WTC11 (cell line): ENCODE results near the gene HAND1. TPM values are rescaled to one million over a fixed set of nuclear protein-coding genes. Genes with fewer than 3 reads are reported as not detected.
A peak's percentile ranks its signal among the peaks of the same experiment; 100 is the strongest.

Experiments
- ATAC-seq: fragments of 200-7000 bp; cut with Tn5 transposase; 2 replicates; pipeline ENCODE4 v1.10.0; 2021; ENCODE audit warnings: mild to moderate bottlenecking, moderate library complexity
- CTCF ChIA-PET: fragments of 300-600 bp; sonication (Branson Sonifier 250); formaldehyde crosslinking; loops from one replicate; lab custom pipeline; 2021; ENCODE audit warnings: antibody characterized with exemption; lab: Charles Lee
- POLR2A ChIA-PET: fragments of 350-600 bp; sonication (Branson Sonifier 250); formaldehyde crosslinking; loops from one replicate; lab custom pipeline; 2021; ENCODE audit warnings: antibody characterized with exemption; lab: Charles Lee
- DNase-seq: peaks from one replicate; pipeline ENCODE4 v3.0.0; 2021; ENCODE audit warnings: low spot score
- H3K27ac Mint-ChIP-seq: 2 replicates; pipeline ENCODE4 v1.8.0; 2021; ENCODE audit warnings: mixed read lengths
- H3K27me3 Mint-ChIP-seq: 2 replicates; pipeline ENCODE4 v1.8.0; 2021; ENCODE audit warnings: low read depth, mild to moderate bottlenecking, moderate library complexity, mixed read lengths
- H3K36me3 Mint-ChIP-seq: 2 replicates; pipeline ENCODE4 v1.8.0; 2021; ENCODE audit warnings: mixed read lengths
- H3K4me1 Mint-ChIP-seq: 2 replicates; pipeline ENCODE4 v1.8.0; 2022; ENCODE audit warnings: mixed read lengths
- H3K4me3 Mint-ChIP-seq: 2 replicates; pipeline ENCODE4 v1.8.0; 2021; ENCODE audit warnings: mild to moderate bottlenecking, moderate library complexity, mixed read lengths
- H3K9me3 Mint-ChIP-seq: 2 replicates; pipeline ENCODE4 v1.8.0; 2021; ENCODE audit warnings: mixed read lengths
- ATF1 ChIP-seq: sonication (generic); formaldehyde crosslinking; IDR thresholded peaks from 2 replicates; pipeline ENCODE4 v1.8.1; 2023; ENCODE audit warnings: mild to moderate bottlenecking, moderate library complexity, missing genetic modification reagents
- ATF3 ChIP-seq: sonication (generic); formaldehyde crosslinking; conservative IDR thresholded peaks from 2 replicates; pipeline ENCODE4 v1.8.1; 2022; ENCODE audit warnings: mild to moderate bottlenecking, missing genetic modification reagents
- ATF6 ChIP-seq: sonication (generic); formaldehyde crosslinking; IDR thresholded peaks from 2 replicates; pipeline ENCODE4 v1.8.1; 2023; ENCODE audit warnings: mild to moderate bottlenecking, missing genetic modification reagents
- E2F1 ChIP-seq: sonication (generic); formaldehyde crosslinking; IDR thresholded peaks from 2 replicates; pipeline ENCODE4 v1.8.0; 2022; ENCODE audit warnings: mild to moderate bottlenecking, missing genetic modification reagents
- FOXP4 ChIP-seq: sonication (generic); formaldehyde crosslinking; IDR thresholded peaks from 2 replicates; pipeline ENCODE4 v1.8.0; 2022; ENCODE audit warnings: mild to moderate bottlenecking, missing genetic modification reagents
- GABPB1 ChIP-seq: sonication (generic); formaldehyde crosslinking; IDR thresholded peaks from 2 replicates; pipeline ENCODE4 v1.8.1; 2023; ENCODE audit warnings: mild to moderate bottlenecking, missing genetic modification reagents
- GRHL2 ChIP-seq: fragments of 250-450 bp; sonication (Bioruptor Pico); IDR thresholded peaks from 2 replicates; pipeline ENCODE4 v1.8.0; 2022; ENCODE audit warnings: mild to moderate bottlenecking, moderate library complexity; ENCODE audit not compliant: insufficient replicate concordance, severe bottlenecking
- HMGA2 ChIP-seq: fragments of 250-450 bp; sonication (Bioruptor Pico); IDR thresholded peaks from 2 replicates; pipeline ENCODE4 v1.4.0; 2021; ENCODE audit warnings: mild to moderate bottlenecking, moderate library complexity
- HMGXB4 ChIP-seq: sonication (generic); formaldehyde crosslinking; IDR thresholded peaks from 2 replicates; pipeline ENCODE4 v1.8.1; 2023; ENCODE audit warnings: mild to moderate bottlenecking, moderate library complexity, missing genetic modification reagents
- IRF1 ChIP-seq: sonication (generic); formaldehyde crosslinking; IDR thresholded peaks from 2 replicates; pipeline ENCODE4 v1.8.0; 2023; ENCODE audit warnings: missing genetic modification reagents
- MLX ChIP-seq: sonication (generic); formaldehyde crosslinking; IDR thresholded peaks from 2 replicates; pipeline ENCODE4 v1.8.1; 2023; ENCODE audit warnings: mild to moderate bottlenecking, missing genetic modification reagents, moderate library complexity
- MYBL2 ChIP-seq: sonication (generic); formaldehyde crosslinking; IDR thresholded peaks from 2 replicates; pipeline ENCODE4 v1.8.1; 2023; ENCODE audit warnings: mild to moderate bottlenecking, moderate library complexity, missing genetic modification reagents
- NFE2L1 ChIP-seq: sonication (generic); formaldehyde crosslinking; IDR thresholded peaks from 2 replicates; pipeline ENCODE4 v1.8.1; 2023; ENCODE audit warnings: missing genetic modification reagents
- STAT6 ChIP-seq: sonication (generic); formaldehyde crosslinking; conservative IDR thresholded peaks from 2 replicates; pipeline ENCODE4 v1.8.1; 2023; ENCODE audit warnings: mild to moderate bottlenecking, low read depth, missing genetic modification reagents, moderate library complexity
- TCF7 ChIP-seq: sonication (generic); formaldehyde crosslinking; IDR thresholded peaks from 2 replicates; pipeline ENCODE4 v1.8.0; 2022; ENCODE audit warnings: mild to moderate bottlenecking, low read depth, missing genetic modification reagents, moderate library complexity
- ZBTB21 ChIP-seq: sonication (generic); formaldehyde crosslinking; IDR thresholded peaks from 2 replicates; pipeline ENCODE4 v1.8.1; 2023; ENCODE audit warnings: mild to moderate bottlenecking, missing genetic modification reagents, borderline replicate concordance
- ZNF121 ChIP-seq: sonication (generic); formaldehyde crosslinking; IDR thresholded peaks from 2 replicates; pipeline ENCODE4 v1.8.0; 2023; ENCODE audit warnings: missing genetic modification reagents
- ZNF219 ChIP-seq: sonication (generic); formaldehyde crosslinking; IDR thresholded peaks from 2 replicates; pipeline ENCODE4 v1.8.0; 2023; ENCODE audit warnings: missing genetic modification reagents, mild to moderate bottlenecking, borderline replicate concordance
- ZNF232 ChIP-seq: sonication (generic); formaldehyde crosslinking; IDR thresholded peaks from 2 replicates; pipeline ENCODE4 v1.8.0; 2022; ENCODE audit warnings: mild to moderate bottlenecking, missing genetic modification reagents
- ZNF317 ChIP-seq: sonication (generic); formaldehyde crosslinking; IDR thresholded peaks from 2 replicates; pipeline ENCODE4 v1.8.1; 2023; ENCODE audit warnings: low read depth, mild to moderate bottlenecking, moderate library complexity, missing genetic modification reagents, borderline replicate concordance
- ZNF423 ChIP-seq: fragments of 250-450 bp; sonication (Bioruptor Pico); IDR thresholded peaks from 2 replicates; pipeline ENCODE4 v2.1.2; 2022; ENCODE audit warnings: mild to moderate bottlenecking, moderate library complexity
- total RNA-seq: library from RNA; stranded (reverse); gene quantifications from 3 replicates; pipeline ENCODE4 v1.2.3, GENCODE V29; 2021

The HAND1 gene
- total RNA-seq, 1 experiment from 2014 or later, result not detected

GRCh38 chr5:154523104-154523503 lies 45.1 kb upstream of the HAND1 start:
- no peak for TF ChIP-seq GABPB1
- no peak for TF ChIP-seq ATF6 (CRISPR knock-in tag)
- Mint-ChIP-seq H3K4me1 (peaks cover 22% of the 10 kb centered on the region), H3K9me3 (no peaks in the 10 kb centered on the region), H3K4me3 (no peak overlapping the region), H3K27me3 (peaks cover 32% of the 10 kb centered on the region), H3K36me3 (no peaks in the 10 kb centered on the region), H3K27ac (no peak overlapping the region)
- DNase-seq, result no peak
- ChIA-PET CTCF (interaction anchor here (1.1 to 1.5 kb wide), 5 partner anchors 13 to 366 kb away, joined by 3 to 4 read pairs (median 3); no protein-coding TSS in a partner anchor), POLR2A (no interaction called here)
- ATAC-seq, result no peak

GRCh38 chr5:154522284-154522683 lies 44.3 kb upstream of the HAND1 start:
- no peaks in the 10 kb centered on the region for H3K9me3 Mint-ChIP-seq
- ChIA-PET CTCF (interaction anchor here (0.5 to 3.6 kb wide), 10 partner anchors 11 to 1471 kb away, joined by 3 to 82 read pairs (median 20); partner anchors contain the start of gene HAND1), POLR2A (no interaction called here)
- H3K4me3 Mint-ChIP-seq, result peak overlapping the region; percentile 77; the same call in 1 of the 2 replicates
- DNase-seq, result no peak
- TF ChIP-seq E2F1 (CRISPR knock-in tag), result no peak
- TF ChIP-seq TCF7 (CRISPR knock-in tag), result no peak
- no peak for TF ChIP-seq IRF1 (CRISPR knock-in tag)
- no peak for TF ChIP-seq ZNF232 (CRISPR knock-in tag)
- TF ChIP-seq STAT6, result no peak
- TF ChIP-seq HMGA2, result no peak
- TF ChIP-seq ZBTB21 (CRISPR knock-in tag), result no peak
- TF ChIP-seq NFE2L1, result no peak
- TF ChIP-seq, all 79 proteins: peak for 0
- no peak for ATAC-seq
- Mint-ChIP-seq H3K4me1 (peaks cover 22% of the 10 kb centered on the region), H3K27ac (no peak overlapping the region), H3K36me3 (no peaks in the 10 kb centered on the region), H3K27me3 (peaks cover 32% of the 10 kb centered on the region)

GRCh38 chr5:154521756-154522155 lies 43.7 kb upstream of the HAND1 start:
- ATAC-seq (0 out of 2 replicates have a peak, but pooled peaks have one; percentile 3), DNase-seq (no peak)
- H3K9me3 Mint-ChIP-seq, result no peaks in the 10 kb centered on the region
- H3K36me3 Mint-ChIP-seq, result no peaks in the 10 kb centered on the region
- peak overlapping the region; percentile 77 for H3K4me3 Mint-ChIP-seq
- H3K4me1 Mint-ChIP-seq, result peaks cover 22% of the 10 kb centered on the region
- H3K27me3 Mint-ChIP-seq, result peaks cover 32% of the 10 kb centered on the region
- H3K27ac Mint-ChIP-seq, result no peak overlapping the region
- ChIA-PET POLR2A (interaction anchor here (0.8 to 1.4 kb wide), 3 partner anchors 11 to 506 kb away, joined by 3 to 5 read pairs (median 4); no protein-coding TSS in a partner anchor), CTCF (interaction anchor here (0.5 to 3.6 kb wide), 37 partner anchors 8 to 1471 kb away, joined by 3 to 82 read pairs (median 9); partner anchors contain the start of genes CNOT8, GALNT10 and HAND1)
- TF ChIP-seq FOXP4, result no peak
- TF ChIP-seq GRHL2 (CRISPR knock-in tag), result no peak
- no peak for TF ChIP-seq ZNF219 (CRISPR knock-in tag)
- TF ChIP-seq MYBL2 (CRISPR knock-in tag), result no peak
- no peak for TF ChIP-seq ZNF423
- no peak for TF ChIP-seq ZNF121
- TF ChIP-seq ZNF317, result no peak
- no peak for TF ChIP-seq MLX (CRISPR knock-in tag)
- TF ChIP-seq ATF3 (CRISPR knock-in tag), result no peak
- no peak for TF ChIP-seq ATF1 (CRISPR knock-in tag)
- no peak for TF ChIP-seq HMGXB4 (CRISPR knock-in tag)
